Heart left ventricle (tissue), 13 donors: ENCODE measurements around the gene NSF.

Experiments
- POLR2A ChIP-seq, 2 donors: fragments of 450-650 bp; IDR thresholded peaks; one replicate each; pipeline ENCODE4 v1.6.1; 2017; ENCODE audit warnings: antibody characterized with exemption in 2 of 2, mild to moderate bottlenecking in 2 of 2, moderate library complexity in 2 of 2
- TF ChIP-seq, protein P1 (sequence below), 12 donors: fragments of 200-600 bp; sonication (generic) in 4 of 12; IDR thresholded peaks; one replicate each; pipeline versions ENCODE4 v1.5.0 to v1.8.0; 2018 to 2022; ENCODE audit warnings: antibody characterized with exemption in 12 of 12, mild to moderate bottlenecking in 5 of 12
- donor health status: ischemic (EF 13 %, LVEDD 7.1; RV severe dilation, severe dysfunction).
- donor health status: DM: no; HTN: yes; CAD: no.
- donor health status: DM: no; HTN: no; CAD: no.
- donor health status: ischemic (EF 25% LVEDD 6.9; RV normal size, moderate dysfunction).
- donor health status: ischemic (EF 25% LVEDD 5.7; RV mildly dilated, moderate dysfunction).
- donor health status: ischemic (EF 35%, LVEDD 5.7; RV mildly dilated, moderate dysfunction).
- donor health status: nonischemic (EF 11% LVEDD 7.7; RV severe dilation, severe dysfunction).
- donor health status: DM: yes; HTN: yes; CAD: no.
- donor health status: PGD.
- donor health status: ischemic (EF 29% LVEDD 5.4; RV normal size, mild dysfunction).
- donor health status: nonischemic (EF 23%, LVEDD 6.1; RV moderate dilation, normal function).

DNA sequence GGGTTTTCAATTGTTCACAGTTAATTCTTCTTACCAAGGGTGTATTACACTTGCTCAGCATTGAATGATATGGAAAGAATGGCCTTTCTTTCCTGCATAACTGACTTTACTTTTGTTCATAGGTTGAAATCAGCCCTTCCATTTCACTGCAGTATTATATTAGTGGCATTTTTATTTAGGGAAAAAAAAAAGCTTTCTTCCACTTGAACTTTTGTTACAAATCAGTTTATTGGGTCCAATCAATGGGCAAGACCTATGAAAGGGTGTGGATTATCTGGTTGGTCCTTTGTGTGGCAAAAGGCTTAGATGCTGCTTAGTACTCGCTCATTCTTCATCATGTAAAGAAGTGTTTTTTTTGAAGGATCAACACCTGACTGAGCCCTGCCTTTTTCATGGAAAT lies 154.0 kb downstream of the NSF start:
- TF ChIP-seq, protein P1, sequence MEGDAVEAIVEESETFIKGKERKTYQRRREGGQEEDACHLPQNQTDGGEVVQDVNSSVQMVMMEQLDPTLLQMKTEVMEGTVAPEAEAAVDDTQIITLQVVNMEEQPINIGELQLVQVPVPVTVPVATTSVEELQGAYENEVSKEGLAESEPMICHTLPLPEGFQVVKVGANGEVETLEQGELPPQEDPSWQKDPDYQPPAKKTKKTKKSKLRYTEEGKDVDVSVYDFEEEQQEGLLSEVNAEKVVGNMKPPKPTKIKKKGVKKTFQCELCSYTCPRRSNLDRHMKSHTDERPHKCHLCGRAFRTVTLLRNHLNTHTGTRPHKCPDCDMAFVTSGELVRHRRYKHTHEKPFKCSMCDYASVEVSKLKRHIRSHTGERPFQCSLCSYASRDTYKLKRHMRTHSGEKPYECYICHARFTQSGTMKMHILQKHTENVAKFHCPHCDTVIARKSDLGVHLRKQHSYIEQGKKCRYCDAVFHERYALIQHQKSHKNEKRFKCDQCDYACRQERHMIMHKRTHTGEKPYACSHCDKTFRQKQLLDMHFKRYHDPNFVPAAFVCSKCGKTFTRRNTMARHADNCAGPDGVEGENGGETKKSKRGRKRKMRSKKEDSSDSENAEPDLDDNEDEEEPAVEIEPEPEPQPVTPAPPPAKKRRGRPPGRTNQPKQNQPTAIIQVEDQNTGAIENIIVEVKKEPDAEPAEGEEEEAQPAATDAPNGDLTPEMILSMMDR (IDR thresholded peaks at IDR 0.05), result no peak
- no peak for TF ChIP-seq POLR2A (IDR thresholded peaks at IDR 0.05)
